ENCODE results near the gene FRG2. TPM values are rescaled to one million over a fixed set of nuclear protein-coding genes. Genes with fewer than 3 reads are reported as not detected.
A peak's percentile ranks its signal among the peaks of the same experiment; 100 is the strongest.
"Not testable (repeated sequence)": the region's sequence is repeated elsewhere in the genome, so short reads cannot be mapped to it uniquely, and the experiment has no call there.

The FRG2 gene
- total RNA-seq, 2 experiments from 2014 or later: not detected

GRCh38 chr4:190020790-190021717, 6.0 kb downstream of the FRG2 start:
- H3K27ac Mint-ChIP-seq: no peak overlapping the region
- intact Hi-C loops (cut with micrococcal nuclease): no loop called here

GRCh38 chr4:190019859-190020463, 7.1 kb downstream of the FRG2 start:
- Mint-ChIP-seq H3K27me3 (ENCODE audit: low read depth) (peaks cover 54% of the 10 kb centered on the region), H3K4me1 (ENCODE audit: low read depth) (peaks cover 42% of the 10 kb centered on the region), H3K4me3 (peak overlapping the region; percentile 22)
- H3K36me3 Mint-ChIP-seq (ENCODE audit: low read depth); CTCF ChIA-PET; DNase-seq; H3K9me3 Mint-ChIP-seq; H3K27ac Mint-ChIP-seq: not testable (repeated sequence)
- intact Hi-C loops (cut with micrococcal nuclease): loop anchor here (5.0 kb wide), 1 partner anchor 78 kb away; the partner anchor contains the start of gene FRG1

More at GRCh38 chr4:190020790-190021717, 6.0 kb downstream of the FRG2 start:
- CTCF ChIA-PET: no interaction called here
- no peaks in the 10 kb centered on the region for H3K36me3 Mint-ChIP-seq (ENCODE audit: low read depth)
- peak overlapping the region; percentile 62 for H3K4me3 Mint-ChIP-seq
- H3K9me3 Mint-ChIP-seq: no peaks in the 10 kb centered on the region
- peaks cover 37% of the 10 kb centered on the region for H3K4me1 Mint-ChIP-seq (ENCODE audit: low read depth)
- peak; percentile 34 for DNase-seq
- peaks cover 48% of the 10 kb centered on the region for H3K27me3 Mint-ChIP-seq (ENCODE audit: low read depth)

- Mint-ChIP-seq H3K9me3 (no peaks in the 10 kb centered on the region), H3K4me3 (no peak overlapping the region), H3K27me3 (ENCODE audit: low read depth) (peaks cover 57% of the 10 kb centered on the region), H3K36me3 (ENCODE audit: low read depth) (no peaks in the 10 kb centered on the region), H3K27ac (no peak overlapping the region), H3K4me1 (ENCODE audit: low read depth) (peaks cover 42% of the 10 kb centered on the region)
- no peak for DNase-seq
- intact Hi-C loops (cut with micrococcal nuclease): loop anchor here (5.0 kb wide), 1 partner anchor 77 kb away; the partner anchor contains the start of gene FRG1
- CTCF ChIA-PET: no interaction called here
Measured at GRCh38 chr4:190019023-190019858, 7.8 kb downstream of the FRG2 start.

GRCh38 chr4:190018201-190018920, 8.7 kb downstream of the FRG2 start:
- Mint-ChIP-seq H3K27ac (no peak overlapping the region), H3K4me3 (peak overlapping the region; percentile 10), H3K9me3 (no peaks in the 10 kb centered on the region), H3K36me3 (ENCODE audit: low read depth) (no peaks in the 10 kb centered on the region), H3K27me3 (ENCODE audit: low read depth) (peaks cover 63% of the 10 kb centered on the region), H3K4me1 (ENCODE audit: low read depth) (peaks cover 44% of the 10 kb centered on the region)
- CTCF ChIA-PET: no interaction called here
- no peak for DNase-seq
- intact Hi-C loops (cut with micrococcal nuclease): loop anchor here (5.0 kb wide), 1 partner anchor 76 kb away; the partner anchor contains the start of gene FRG1

- CTCF ChIA-PET: no interaction called here
- Mint-ChIP-seq H3K4me3 (no peak overlapping the region), H3K36me3 (ENCODE audit: low read depth) (no peaks in the 10 kb centered on the region), H3K9me3 (no peaks in the 10 kb centered on the region), H3K4me1 (ENCODE audit: low read depth) (peaks cover 44% of the 10 kb centered on the region), H3K27ac (no peak overlapping the region), H3K27me3 (ENCODE audit: low read depth) (peaks cover 68% of the 10 kb centered on the region)
- intact Hi-C loops (cut with micrococcal nuclease): loop anchor here (5.0 kb wide), 1 partner anchor 75 kb away; the partner anchor contains the start of gene FRG1
- DNase-seq: no peak
Measured at GRCh38 chr4:190017357-190018200, 9.5 kb downstream of the FRG2 start.

GRCh38 chr4:190016369-190017289, 10.4 kb downstream of the FRG2 start:
- intact Hi-C loops (cut with micrococcal nuclease): loop anchor here (5.0 kb wide), 1 partner anchor 74 kb away; the partner anchor contains the start of gene FRG1
- Mint-ChIP-seq H3K9me3 (no peaks in the 10 kb centered on the region), H3K4me3 (peak overlapping the region; percentile 46), H3K36me3 (ENCODE audit: low read depth) (no peaks in the 10 kb centered on the region), H3K27me3 (ENCODE audit: low read depth) (peaks cover 75% of the 10 kb centered on the region), H3K27ac (no peak overlapping the region), H3K4me1 (ENCODE audit: low read depth) (peaks cover 44% of the 10 kb centered on the region)
- CTCF ChIA-PET: no interaction called here
- DNase-seq: no peak

- Mint-ChIP-seq H3K27me3 (ENCODE audit: low read depth) (peaks cover 72% of the 10 kb centered on the region), H3K27ac (no peak overlapping the region), H3K4me1 (ENCODE audit: low read depth) (peaks cover 43% of the 10 kb centered on the region), H3K9me3 (no peaks in the 10 kb centered on the region), H3K4me3 (peak overlapping the region; percentile 46), H3K36me3 (ENCODE audit: low read depth) (no peaks in the 10 kb centered on the region)
- no peak for DNase-seq
- intact Hi-C loops (cut with micrococcal nuclease): loop anchor here (5.0 kb wide), 1 partner anchor 73 kb away; the partner anchor contains the start of gene FRG1
- CTCF ChIA-PET: no interaction called here
Measured at GRCh38 chr4:190015538-190016368, 11.3 kb downstream of the FRG2 start.

GRCh38 chr4:190014771-190015537, 12.1 kb downstream of the FRG2 start:
- peaks cover 64% of the 10 kb centered on the region for H3K27me3 Mint-ChIP-seq (ENCODE audit: low read depth)
- no peak overlapping the region for H3K27ac Mint-ChIP-seq
- H3K36me3 Mint-ChIP-seq (ENCODE audit: low read depth): no peaks in the 10 kb centered on the region
- no peak overlapping the region for H3K4me3 Mint-ChIP-seq
- no peaks in the 10 kb centered on the region for H3K9me3 Mint-ChIP-seq
- CTCF ChIA-PET: interaction anchor here (1.2 kb wide), 1 partner anchor 22 kb away, joined by 3 read pairs; no protein-coding TSS in a partner anchor
- DNase-seq: no peak
- intact Hi-C loops (cut with micrococcal nuclease): loop anchor here (5.0 kb wide), 1 partner anchor 73 kb away; the partner anchor contains the start of gene FRG1
- peaks cover 35% of the 10 kb centered on the region for H3K4me1 Mint-ChIP-seq (ENCODE audit: low read depth)

- H3K4me3 Mint-ChIP-seq; H3K36me3 Mint-ChIP-seq (ENCODE audit: low read depth); H3K9me3 Mint-ChIP-seq; intact Hi-C loops (cut with micrococcal nuclease); DNase-seq; H3K4me1 Mint-ChIP-seq (ENCODE audit: low read depth); H3K27ac Mint-ChIP-seq; CTCF ChIA-PET: not testable (repeated sequence)
- peaks cover 19% of the 10 kb centered on the region for H3K27me3 Mint-ChIP-seq (ENCODE audit: low read depth)
Measured at GRCh38 chr4:189989941-189990340, 37.1 kb downstream of the FRG2 start.
